HG03108 (cell line): ENCODE data around the gene BUD23.
"Not testable (repeated sequence)": the region's sequence is repeated elsewhere in the genome, so short reads cannot be mapped to it uniquely, and the experiment has no call there.

Experiments
- ATAC-seq: cut with Tn5 transposase; IDR thresholded peaks from one replicate; pipeline ENCODE4 v1.9.1; 2021; ENCODE audit warnings: moderate library complexity; ENCODE audit not compliant: unreplicated experiment

BUD23 gene, protein sequence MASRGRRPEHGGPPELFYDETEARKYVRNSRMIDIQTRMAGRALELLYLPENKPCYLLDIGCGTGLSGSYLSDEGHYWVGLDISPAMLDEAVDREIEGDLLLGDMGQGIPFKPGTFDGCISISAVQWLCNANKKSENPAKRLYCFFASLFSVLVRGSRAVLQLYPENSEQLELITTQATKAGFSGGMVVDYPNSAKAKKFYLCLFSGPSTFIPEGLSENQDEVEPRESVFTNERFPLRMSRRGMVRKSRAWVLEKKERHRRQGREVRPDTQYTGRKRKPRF

DNA sequence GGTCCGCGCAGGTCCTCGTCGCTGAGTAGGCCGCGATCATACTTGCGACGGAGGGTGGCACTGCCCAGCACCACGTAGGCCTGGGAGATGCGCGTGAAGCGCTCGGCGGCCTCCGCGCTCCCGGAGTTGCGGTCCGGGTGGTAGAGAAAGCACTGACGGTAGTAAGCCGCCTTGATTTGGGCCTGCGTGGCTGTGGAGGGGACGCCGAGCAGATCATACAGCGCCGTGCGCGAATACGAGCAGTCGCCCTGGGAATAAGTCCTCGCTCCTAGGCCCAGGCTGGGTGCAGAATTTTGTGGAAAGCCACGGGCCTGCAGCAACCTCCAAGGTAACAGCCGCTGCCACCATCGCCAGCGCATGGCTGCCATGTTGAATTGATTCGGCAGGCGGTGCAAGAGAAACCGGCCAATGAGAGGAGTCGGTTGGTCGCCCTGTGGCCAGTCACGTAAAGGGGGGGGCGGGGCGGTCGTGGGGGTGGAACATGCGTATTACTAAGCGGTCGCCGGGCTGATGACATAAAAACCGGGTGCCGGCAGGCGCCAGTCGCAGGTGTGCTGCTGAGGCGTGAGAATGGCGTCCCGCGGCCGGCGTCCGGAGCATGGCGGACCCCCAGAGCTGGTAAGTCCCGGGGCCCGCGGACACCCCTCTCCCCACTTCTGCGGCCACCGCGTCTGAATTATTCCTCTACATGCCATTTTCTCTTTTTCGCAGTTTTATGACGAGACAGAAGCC, at the start of gene BUD23, which contains the start of gene DNAJC30:
BUD23 (plus strand) TSS at position 542 of the 732 bp plus-strand sequence; CDS start at position 571, 29 bp downstream.
DNAJC30 (minus strand) TSS at position 398 of the 732 bp plus-strand sequence; CDS start at position 368, 30 bp downstream.
- ATAC-seq: peak; percentile 91

DNA sequence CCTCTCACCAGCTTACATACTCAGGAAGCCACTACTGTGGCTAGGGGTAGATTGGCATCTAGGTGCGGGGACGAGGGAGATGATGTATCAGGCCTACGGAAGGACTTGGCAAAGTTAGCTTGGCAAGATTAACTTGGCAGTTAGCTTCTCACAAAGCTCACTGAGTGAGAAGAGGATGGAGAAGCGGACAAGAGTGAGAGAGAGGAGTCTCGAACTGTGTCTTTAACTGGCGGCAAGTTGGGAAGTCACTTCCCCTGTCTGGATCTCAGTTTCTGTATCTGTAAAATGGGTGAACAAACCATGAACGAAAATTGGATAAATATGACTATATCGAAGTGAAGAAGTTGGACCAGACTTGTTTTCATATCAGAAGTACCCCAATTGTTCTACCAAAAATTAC, 49.6 kb upstream of the BUD23 start:
- no peak for ATAC-seq

DNA sequence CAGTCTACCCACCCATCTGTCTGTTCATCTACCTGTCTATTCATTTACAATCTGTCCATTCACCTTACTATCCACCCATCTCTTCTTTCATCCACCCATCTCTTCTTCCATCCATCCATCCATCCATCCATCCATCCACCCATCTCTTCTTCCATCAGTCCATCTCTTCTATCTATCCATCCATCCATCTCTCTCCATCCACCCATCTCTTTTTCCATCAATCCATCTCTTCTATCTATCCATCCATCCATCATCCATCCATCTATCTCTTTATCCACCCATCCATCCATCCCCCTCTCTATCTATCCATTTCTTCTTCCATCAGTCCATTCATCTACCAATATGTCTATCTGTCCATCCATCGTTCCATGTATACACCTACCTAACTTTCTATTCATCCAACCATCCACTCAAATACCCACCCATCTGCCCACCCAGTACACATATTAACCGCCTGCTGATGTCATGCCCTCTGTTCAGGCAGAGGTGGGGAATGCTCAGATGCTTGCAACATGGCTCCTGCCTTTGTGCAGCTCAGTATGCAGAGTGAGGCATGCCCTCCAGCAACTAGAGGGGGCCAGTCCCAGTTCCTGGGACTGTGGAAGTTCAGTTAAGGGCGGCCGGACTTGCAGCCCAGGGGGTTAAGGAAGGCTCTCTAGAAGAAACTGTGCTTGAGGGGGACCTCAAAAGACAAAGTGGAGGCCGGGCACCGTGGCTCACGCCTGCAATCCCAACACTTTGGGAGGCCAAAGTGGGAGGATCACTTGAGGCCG, 47.8 kb upstream of the BUD23 start:
- no peak for ATAC-seq

DNA sequence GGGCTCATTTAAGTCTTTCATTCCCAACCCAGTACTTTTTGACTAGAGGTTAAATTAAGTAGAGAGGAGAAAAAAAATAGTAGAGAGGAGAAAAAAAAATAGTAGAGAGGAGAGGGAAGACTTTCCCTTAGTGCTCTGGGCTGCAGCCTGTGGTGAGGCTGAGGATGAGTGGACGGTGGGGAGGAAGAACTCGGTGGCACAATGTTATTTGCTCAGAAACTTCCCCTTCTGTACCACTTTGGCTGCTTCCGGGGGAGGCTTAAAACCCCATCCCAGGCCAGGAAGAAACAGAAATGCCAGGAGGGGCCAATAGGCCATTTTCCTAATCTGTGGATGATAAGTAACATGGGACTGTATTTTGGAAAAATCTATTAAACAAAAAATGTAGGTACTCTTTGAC, 44.5 kb upstream of the BUD23 start:
- ATAC-seq: no peak

DNA sequence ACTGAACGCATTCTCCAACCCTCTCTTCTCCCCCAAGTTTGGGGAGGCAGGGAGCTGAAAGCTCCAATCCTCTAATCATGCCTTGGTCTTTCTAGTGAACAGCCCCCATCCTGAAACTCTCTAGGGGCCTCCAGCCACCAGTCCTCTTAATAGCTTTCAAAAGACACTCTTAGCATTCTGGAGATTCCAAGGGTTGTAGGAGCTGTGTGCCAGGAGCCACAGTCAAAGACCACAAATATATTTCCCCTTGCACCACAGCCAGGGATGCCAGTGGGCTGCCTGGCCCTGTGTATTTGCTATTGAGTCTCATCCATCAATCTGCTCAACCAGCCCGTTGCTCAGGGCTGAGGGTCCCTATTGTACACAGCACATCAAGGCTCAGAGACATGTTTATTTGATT, 40.6 kb upstream of the BUD23 start:
- ATAC-seq: no peak

DNA sequence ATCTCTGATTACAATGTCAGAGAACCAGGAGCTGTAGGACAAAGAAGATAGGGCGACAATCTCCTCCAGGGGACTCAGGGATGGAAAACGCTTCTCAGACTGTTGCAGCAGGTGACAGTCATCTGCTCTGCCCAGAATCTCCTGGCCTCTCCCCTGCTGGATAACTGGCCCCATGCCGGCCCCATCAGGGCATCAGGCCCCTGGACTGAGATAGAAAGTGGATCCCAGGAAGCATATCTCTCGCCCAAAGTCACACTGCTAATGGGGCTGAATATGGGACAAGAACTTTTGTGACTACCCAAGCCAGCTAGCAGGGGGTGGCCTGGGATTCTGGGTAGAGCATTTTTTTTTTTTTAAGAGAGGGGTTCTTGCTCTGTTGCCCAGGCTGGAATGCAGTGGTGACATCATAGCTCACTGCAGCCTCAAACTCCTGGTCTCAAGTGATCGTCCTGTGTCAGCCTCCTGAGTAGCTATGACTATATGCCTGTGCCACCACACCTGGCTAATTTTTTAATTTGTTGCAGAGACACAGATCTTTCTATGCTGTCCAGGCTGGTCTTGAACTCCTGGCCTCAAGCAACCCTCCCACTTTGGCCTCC, 38.6 kb upstream of the BUD23 start:
- no peak for ATAC-seq

DNA sequence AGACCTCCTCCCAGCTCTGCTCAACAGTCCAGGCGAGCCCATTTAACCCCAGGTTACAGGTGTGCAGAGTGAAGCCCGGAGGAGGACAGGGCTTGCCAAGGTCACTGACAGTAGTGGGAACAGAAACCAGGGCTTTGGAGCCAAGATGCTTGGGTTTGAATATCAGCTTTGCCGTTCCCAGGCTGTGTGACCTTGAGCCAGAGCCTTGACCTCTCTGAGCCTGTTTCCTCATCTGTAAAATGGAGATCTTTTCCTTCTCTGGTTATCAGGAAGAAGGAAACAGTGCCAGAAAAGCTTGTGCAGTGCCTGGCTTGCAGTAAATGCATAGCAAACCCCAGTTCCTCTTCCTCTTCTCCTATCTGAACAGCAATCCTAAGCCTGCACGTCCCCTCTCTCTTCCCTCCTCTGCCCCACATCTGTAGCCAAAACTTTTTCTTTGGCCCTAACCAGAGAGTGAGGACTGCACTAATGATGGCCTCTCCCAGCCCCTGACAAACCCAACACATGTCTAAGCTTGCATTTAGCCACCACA, 37.7 kb upstream of the BUD23 start:
- ATAC-seq: no peak

DNA sequence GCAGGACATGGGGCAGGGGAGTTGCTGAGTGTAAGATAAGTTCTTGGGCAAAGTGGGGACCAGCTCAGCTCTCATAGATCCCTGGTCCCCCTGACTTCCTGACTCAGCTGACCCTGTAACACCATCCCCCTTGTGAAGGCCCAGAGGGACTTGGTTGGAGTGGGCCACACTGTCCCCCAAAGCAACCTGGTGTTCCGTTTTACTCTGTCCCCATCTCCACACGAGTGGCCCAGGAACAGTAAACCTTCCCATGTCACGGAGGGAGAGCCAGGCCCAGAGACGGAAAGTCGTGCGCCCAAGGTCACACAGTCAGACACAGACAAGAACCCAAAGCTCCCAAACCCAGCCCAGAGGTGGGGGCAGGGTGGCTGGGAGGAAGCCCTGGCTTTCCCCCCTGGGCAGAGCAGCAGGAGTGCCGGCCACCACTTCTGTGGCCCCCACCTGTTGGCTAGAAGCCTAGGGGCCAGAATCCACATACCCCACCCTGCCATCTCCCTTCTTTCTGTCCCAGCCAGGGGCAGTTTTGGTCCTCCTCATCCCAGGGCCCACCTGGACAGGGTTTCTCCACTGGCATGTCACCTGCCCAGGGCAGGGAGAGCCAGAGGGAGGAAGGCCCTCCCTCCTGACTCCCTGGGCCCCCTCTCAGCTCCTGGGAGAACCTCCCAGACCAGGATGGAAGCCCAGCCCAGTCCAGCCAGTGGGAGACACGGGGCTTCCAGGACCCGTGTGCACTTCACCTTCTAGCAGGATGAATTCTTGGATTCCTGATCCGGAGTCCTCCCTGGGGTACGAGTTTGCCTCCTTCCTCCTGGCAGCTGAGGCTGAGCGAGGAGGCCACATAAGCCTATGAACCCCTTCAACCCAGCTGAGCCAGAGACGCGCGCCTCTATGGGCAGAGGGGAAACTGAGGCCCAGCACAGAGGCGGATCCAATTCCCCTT, 36.3 kb upstream of the BUD23 start:
- ATAC-seq: no peak

DNA sequence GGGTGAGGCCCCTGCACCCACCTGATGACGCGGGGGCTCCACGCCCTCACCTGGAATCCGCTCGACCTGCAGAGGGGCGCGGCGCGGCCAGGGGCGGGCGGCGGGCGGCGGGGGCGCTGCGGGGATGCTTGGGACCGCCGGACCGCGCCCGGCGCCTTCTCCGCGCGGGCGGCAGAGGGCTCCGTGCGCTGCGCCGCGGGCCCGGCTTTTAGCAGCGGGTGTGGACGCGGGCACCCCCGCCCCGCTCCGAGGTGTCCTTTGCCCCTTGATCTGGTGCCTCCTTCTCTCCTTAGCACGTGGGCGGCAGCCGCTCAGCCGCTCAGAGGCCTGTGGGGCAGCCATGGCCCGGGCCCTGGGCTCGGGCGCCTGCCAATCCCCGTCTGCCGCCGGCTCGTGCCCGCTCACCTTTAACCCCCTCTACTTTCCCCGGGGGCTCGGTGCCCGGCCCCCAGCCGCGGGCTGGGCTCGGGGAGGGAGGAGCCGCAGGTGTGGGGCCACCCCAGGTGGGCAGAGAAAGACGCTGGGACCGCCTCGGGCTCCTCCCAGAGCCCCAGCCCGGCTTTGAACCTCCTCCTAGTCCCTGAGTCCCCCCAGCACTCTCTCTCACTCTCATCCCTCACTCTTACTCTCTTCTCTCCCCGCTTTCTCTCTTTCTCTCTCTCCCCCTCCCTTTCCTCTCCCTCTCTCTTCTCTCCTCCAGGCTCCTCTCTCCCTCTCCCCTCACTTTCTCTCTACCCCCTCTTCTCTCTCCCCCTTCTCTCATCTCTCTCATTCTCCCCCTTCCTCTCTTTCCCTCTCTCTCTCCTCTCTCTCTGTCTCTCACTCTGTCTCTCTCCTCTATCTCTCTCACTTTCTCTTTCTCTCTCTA, 35.4 kb upstream of the BUD23 start:
- ATAC-seq: no peak

DNA sequence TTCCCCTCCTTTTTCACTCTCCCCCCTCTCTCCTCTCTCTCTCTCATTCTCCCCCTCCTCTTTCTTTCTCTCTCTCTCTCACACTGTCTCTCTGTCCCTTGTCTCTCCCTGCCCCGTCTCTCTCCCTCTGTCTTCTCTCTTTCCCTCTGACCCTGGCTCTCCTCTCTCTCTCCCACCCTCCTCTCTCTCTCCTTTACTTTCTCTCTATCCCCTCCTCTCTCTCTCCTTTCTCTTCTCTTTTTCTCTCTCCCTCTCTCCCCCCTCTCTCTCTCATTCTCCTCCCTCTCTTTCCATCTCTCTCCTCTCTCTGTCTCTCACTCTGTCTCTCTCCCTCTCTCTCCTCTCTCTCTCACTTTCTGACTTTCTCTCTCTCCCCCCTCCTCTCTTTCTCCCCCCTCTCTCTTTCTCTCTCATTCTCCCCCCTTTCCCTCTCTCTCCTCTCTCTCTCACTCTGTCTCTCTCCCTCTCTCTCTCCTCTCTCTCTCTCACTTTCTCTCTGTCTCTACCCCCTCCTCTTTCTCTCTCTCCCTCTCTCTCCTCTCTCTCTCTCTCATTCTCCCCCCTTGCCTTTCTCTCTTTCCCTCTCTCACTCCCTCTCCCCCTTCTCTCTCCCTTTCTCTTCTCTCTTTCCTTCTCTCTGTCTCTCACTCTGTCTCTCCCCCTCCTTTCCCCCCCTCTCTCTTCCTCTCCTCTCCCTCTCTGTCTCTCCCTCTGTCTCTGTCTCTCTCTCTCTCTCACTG, 34.6 kb upstream of the BUD23 start:
- no peak for ATAC-seq

DNA sequence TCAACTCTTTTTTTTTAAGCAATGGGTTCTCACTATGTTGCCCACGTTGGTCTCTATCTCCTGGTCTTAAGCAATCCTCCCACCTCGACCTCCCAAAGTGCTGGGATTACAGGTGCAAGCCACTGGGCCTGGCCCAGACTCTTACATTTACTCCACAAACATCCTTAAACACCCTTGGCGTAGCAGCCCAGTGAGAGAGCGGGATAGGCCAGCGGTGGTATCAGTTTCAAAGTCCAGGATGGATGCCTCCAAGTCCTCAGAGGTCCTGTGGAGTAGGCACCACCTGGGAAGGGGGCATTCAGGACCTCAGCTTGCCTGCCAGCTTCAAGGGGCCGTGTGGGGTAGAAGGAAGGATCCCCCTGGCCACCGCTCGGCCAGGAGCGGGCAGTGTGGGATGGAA, 33.8 kb upstream of the BUD23 start:
- ATAC-seq: no peak

DNA sequence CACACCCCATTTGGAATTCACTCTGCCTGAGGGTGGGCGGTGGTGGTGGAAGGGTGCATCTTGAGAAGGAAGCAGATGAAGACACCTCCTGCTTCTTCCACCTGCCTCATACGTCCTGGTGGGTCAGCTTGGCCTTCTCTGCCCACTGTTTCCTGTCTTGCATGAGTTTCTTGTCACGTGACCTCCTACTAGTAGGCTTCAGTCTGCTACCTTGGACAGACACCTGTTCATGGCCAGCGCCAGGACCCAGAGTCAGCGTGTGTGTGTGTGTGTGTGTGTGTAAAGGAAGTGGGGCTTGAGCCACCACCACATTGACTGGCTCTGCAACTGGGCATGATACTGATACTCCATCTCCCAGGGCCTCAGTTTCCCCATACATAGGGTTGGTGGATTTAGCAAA, 32.9 kb upstream of the BUD23 start:
- ATAC-seq: no peak

DNA sequence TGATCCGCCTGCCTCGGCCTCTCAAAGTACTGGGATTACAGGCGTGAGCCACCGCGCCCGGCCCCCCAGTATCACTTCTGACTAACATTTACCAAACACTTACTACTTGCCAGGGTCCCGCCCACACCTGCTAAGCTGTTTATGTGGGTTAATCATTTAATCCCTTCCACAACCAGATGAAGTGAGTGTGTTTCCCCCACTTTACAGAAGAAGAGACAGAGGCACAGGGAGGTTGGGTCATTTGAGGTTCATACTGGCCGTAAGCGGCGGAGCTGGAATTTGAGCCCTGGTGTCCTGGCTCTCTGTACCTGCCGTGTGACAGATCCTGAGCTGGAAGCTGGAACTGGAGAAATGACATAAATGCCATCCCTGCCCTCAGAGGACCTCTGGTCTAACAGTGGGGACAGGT, 30.9 kb upstream of the BUD23 start:
- ATAC-seq: no peak

DNA sequence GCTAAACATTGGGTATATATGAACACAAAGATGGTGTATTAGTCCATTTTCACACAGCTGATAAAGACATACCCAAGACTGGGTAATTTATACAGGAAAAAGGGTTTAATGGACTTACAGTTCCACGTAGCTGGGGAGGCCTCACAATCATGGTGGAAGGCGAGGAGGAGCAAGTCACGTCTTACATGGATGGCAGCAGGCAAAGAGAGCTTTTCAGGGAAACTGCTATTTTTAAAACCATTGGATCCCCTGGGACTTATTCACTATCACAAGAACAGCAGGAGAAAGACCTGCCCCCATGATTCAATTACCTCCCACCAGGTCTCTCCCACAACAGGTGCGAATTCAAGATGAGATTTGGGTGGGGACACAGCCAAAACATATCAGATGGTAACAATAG, 28.1 kb upstream of the BUD23 start:
- ATAC-seq: not testable (repeated sequence)

DNA sequence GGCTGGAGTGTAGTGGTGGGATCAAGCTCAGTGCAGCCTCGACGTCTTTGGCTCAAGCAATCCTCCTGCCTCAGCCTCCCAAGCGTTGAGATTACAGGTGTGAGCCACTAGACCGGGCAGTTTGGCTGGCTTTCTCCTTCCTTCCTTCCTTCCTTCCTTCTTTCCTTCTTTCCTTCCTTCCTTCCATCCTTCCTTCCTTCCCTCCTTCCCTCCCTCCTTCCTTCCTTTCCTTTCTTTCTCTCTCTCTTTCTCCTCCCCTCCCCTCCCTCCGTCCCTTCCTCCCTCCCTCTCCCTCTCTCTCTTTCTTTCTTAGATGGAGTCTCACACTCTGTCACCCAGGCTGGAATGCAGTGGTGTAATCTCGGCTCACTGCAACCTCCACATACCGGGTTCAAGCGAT, 23.4 kb upstream of the BUD23 start:
- ATAC-seq: no peak

DNA sequence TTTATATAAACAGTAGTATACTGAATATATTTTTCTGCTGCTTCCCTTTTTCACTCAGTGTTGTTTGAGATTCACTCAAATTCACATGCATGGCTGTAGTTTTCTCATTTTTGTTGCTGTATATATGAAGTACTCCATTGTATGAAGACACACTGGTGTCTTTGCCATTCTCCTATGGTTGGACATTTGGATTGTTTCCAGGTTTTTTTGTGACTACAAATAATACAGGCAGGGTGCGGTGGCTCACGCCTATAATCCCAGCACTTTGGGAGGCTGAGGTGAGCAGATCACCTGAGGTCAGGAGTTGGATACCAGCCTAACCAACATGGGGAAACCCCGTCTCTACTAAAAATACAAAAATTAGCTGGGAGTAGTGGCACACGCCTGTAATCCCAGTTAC, 22.8 kb upstream of the BUD23 start:
- not testable (repeated sequence) for ATAC-seq

DNA sequence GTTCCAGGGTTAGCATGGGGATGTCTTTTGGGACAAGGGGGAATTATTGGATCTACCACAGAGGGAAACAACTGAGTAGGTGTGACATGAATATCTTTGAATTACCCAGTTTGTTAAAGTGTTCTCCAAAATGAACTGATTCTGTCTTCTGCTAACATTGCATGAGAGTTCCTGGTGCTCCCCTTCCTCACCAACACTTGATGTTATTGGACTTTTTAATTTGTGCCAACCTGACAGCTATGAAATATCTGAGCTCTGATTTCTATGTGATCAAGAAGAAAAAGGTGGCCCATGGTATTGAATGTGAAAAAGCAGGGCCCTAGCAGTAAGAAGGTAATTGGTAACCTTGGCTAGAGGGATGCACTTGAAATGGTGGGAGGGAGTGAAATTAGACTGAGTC, 20.4 kb upstream of the BUD23 start:
- ATAC-seq: no peak

DNA sequence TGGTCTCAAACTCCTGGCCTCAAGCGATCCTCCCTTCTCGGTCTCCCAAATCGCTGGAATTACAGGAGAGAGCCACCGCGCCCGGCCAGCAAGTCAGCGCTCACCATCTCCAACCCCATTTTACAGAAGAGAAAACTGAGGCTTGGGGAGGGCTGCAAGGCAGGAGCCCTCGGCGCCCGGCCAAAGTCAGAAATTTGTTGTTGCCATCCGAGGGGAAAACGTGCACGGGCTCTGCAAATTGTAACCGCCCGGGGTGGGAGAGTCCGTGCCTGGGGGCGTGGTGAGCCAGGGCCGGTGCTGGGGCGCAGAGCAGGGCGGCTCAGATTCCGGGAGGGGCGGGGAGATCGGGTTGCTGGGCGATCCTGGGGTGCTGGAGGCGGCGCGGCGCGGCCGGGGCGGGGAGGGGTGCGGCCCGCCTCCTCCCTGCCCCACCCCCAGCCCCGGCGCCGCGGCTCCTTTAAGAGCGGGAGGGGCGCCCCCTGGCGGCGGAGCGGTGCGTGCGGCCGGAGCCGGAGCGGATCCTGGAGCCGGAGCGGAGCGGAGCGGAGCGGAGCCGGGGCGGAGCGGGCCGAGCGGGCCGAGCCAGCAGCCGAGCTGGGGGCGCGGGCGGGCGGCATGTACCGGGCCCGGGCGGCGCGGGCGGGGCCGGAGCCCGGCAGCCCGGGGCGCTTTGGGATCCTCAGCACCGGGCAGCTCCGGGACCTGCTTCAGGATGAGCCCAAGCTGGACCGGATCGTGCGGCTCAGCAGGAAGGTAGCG, 15.9 kb upstream of the BUD23 start, which contains the start of gene VPS37D:
VPS37D (plus strand) TSS at position 488 of the 759 bp plus-strand sequence; CDS start at position 616, 128 bp downstream.
- peak; percentile 88 for ATAC-seq
